Activated T-helper 17 cell treated with anti-CD3 and anti-CD28 coated beads, Interleukin-2, amount 50 U/mL, for 72 hours (primary cell): ENCODE measurements around the gene ALDOC. TPM values are rescaled to one million over a fixed set of nuclear protein-coding genes. Genes with fewer than 3 reads are reported as not detected.
A peak's percentile ranks its signal among the peaks of the same experiment; 100 is the strongest.
"Not testable (repeated sequence)": the region's sequence is repeated elsewhere in the genome, so short reads cannot be mapped to it uniquely, and the experiment has no call there.

ENCODE experiments used
- ATAC-seq: fragments of 150-1000 bp; cut with Tn5 transposase; replicated peaks from 2 replicates; pipeline ENCODE4 v1.10.0; 2021; ENCODE audit warnings: mild to moderate bottlenecking, moderate library complexity
- H3K27ac Mint-ChIP-seq: one replicate; pipeline ENCODE4 v1.8.0; 2022; ENCODE audit warnings: mixed read lengths
- H3K27me3 Mint-ChIP-seq: one replicate; pipeline ENCODE4 v1.8.0; 2022; ENCODE audit warnings: mixed read lengths
- H3K36me3 Mint-ChIP-seq: one replicate; pipeline ENCODE4 v1.8.0; 2022; ENCODE audit warnings: low read depth, mild to moderate bottlenecking, mixed read lengths
- H3K4me1 Mint-ChIP-seq: one replicate; pipeline ENCODE4 v1.8.0; 2022; ENCODE audit warnings: mixed read lengths
- H3K4me3 Mint-ChIP-seq: one replicate; pipeline ENCODE4 v1.8.0; 2022; ENCODE audit warnings: mild to moderate bottlenecking, mixed read lengths
- H3K9me3 Mint-ChIP-seq: one replicate; pipeline ENCODE4 v1.8.0; 2022; ENCODE audit warnings: mixed read lengths
- total RNA-seq, 2 donors: library from RNA; stranded (reverse); gene quantifications; one replicate each; pipeline ENCODE4 v1.2.3, GENCODE V29; 2022

The ALDOC gene
- total RNA-seq: 100 to 1,000 TPM in 1 of 2 donors, 10 to 100 TPM in 1; 55.0 to 335 TPM

DNA sequence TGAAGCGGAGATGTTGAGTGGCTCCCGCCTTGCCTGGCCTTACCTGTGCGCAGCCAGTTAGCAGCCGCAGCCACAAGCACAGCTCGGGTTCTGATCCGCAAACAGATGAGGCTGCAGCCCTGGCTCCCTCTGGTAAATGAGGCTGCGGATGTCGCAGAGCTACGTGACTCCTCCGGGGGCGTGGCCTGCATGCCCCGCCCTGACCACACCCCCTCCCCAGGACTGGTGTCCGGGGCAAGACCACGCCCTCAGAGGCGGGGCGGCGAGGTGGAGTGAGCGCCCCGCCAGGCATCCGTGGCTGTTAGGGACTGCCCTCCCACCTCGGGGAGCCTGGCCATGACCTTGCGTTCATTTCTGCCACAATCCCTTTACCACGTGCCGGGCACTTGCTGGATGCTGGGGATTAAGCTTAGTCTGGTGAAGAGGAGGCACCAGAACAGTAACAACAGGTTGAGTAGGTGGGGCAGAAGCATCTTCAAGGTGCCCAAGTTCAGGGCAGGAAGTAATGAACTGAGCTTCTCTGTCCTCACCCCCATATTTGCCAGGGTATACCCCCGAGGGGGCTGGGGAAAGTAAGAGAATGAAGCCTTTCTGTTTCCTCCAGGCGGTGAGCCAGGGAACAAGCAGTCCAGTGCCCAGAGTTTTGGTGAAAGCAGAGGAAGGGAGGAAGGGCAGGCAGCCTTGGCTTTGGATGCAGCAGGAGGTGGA, at the start of gene ALDOC:
Gene ALDOC, minus strand, starts transcription at position 138 of the 708 bp plus-strand sequence. CDS start 1,363 bp downstream, outside the sequence.
- H3K4me3 Mint-ChIP-seq: peak within 1 kb of the TSS; percentile 97
- no peaks in the 10 kb centered on the region for H3K27me3 Mint-ChIP-seq
- H3K36me3 Mint-ChIP-seq: peaks cover 87% of the 10 kb centered on the region
- H3K4me1 Mint-ChIP-seq: peaks cover 35% of the 10 kb centered on the region
- H3K9me3 Mint-ChIP-seq: no peaks in the 10 kb centered on the region
- ATAC-seq: peak; percentile 90
- H3K27ac Mint-ChIP-seq: peak within 1 kb of the TSS; percentile 93

DNA sequence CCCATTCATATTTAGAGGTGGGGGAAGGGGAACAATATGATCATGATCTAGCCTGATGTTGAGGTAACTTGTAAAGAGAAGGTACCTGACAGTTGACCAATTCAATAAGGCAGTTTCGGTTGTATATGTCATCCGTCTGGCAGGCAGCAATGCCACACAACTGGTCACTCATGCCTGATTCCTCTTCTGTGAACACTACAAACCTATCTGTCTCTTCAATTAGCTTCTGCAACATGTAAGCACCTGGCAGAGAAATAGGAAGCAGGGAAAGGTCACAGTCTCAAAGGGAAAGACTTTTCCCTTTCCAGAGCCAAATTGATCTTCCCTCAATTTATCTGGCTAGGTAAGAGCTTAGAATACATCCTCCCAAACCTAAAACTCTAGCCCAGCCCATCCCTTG, 47.5 kb upstream of the ALDOC start:
- no peak overlapping the region for H3K4me3 Mint-ChIP-seq
- peaks cover 97% of the 10 kb centered on the region for H3K36me3 Mint-ChIP-seq
- peaks cover 10% of the 10 kb centered on the region for H3K4me1 Mint-ChIP-seq
- ATAC-seq: no peak
- no peak overlapping the region for H3K27ac Mint-ChIP-seq
- no peaks in the 10 kb centered on the region for H3K9me3 Mint-ChIP-seq
- H3K27me3 Mint-ChIP-seq: no peaks in the 10 kb centered on the region

DNA sequence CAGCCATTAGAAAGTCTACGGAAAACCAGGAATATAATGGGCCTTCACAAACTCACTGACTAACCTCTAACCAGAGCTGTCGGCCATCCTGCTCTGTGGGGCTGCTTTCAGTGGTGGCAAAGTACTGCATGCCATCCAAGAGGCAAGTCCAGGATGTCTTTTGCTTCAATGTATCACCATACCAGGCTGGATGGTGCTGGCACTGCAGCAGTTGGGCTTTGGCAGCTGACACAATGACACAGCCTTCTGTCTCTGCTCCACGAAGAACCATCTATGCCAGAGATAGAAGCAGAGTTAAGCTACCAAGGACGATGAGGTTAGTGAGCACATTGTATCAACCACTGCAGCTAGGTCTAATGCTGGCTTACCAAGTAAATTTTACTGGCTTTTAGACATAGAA, 47.0 kb upstream of the ALDOC start:
- Mint-ChIP-seq H3K27ac (no peak overlapping the region), H3K4me1 (peaks cover 10% of the 10 kb centered on the region), H3K4me3 (no peak overlapping the region), H3K36me3 (peaks cover 100% of the 10 kb centered on the region), H3K27me3 (no peaks in the 10 kb centered on the region), H3K9me3 (no peaks in the 10 kb centered on the region)
- no peak for ATAC-seq

- H3K9me3 Mint-ChIP-seq: no peaks in the 10 kb centered on the region
- H3K27ac Mint-ChIP-seq: peak overlapping the region; percentile 10
- no peaks in the 10 kb centered on the region for H3K27me3 Mint-ChIP-seq
- ATAC-seq: no peak
- H3K4me1 Mint-ChIP-seq: peaks cover 10% of the 10 kb centered on the region
- H3K36me3 Mint-ChIP-seq: peaks cover 100% of the 10 kb centered on the region
- no peak overlapping the region for H3K4me3 Mint-ChIP-seq
Measured at GRCh38 chr17:28622186-28622585, 45.5 kb upstream of the ALDOC start.

DNA sequence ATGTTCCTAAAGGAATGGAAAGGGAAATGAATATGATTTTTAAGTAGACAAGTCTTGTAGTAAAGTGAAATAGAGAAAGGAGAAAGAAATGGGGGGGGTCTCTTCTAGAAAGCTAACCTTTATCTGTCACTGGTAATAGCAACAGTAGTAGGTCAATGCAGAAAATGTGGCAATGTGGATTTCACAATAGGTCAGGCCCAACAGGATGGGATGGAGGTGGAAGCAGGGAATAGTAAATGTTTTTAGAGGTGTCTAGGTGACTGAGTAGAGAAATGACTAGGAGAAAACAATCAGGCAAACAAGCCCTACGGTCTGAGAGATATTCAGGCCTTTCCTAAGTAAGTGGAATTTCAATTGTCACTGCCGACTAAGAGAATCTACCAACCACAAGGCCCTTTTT, 43.3 kb upstream of the ALDOC start:
- H3K36me3 Mint-ChIP-seq: peaks cover 100% of the 10 kb centered on the region
- no peaks in the 10 kb centered on the region for H3K4me1 Mint-ChIP-seq
- no peak overlapping the region for H3K4me3 Mint-ChIP-seq
- no peak for ATAC-seq
- H3K27me3 Mint-ChIP-seq: no peaks in the 10 kb centered on the region
- no peaks in the 10 kb centered on the region for H3K9me3 Mint-ChIP-seq
- H3K27ac Mint-ChIP-seq: no peak overlapping the region

GRCh38 chr17:28618464-28618863, 41.8 kb upstream of the ALDOC start:
- Mint-ChIP-seq H3K27me3 (no peaks in the 10 kb centered on the region), H3K4me3 (no peak overlapping the region), H3K4me1 (no peaks in the 10 kb centered on the region), H3K9me3 (no peaks in the 10 kb centered on the region), H3K36me3 (peaks cover 100% of the 10 kb centered on the region), H3K27ac (no peak overlapping the region)
- ATAC-seq: no peak

DNA sequence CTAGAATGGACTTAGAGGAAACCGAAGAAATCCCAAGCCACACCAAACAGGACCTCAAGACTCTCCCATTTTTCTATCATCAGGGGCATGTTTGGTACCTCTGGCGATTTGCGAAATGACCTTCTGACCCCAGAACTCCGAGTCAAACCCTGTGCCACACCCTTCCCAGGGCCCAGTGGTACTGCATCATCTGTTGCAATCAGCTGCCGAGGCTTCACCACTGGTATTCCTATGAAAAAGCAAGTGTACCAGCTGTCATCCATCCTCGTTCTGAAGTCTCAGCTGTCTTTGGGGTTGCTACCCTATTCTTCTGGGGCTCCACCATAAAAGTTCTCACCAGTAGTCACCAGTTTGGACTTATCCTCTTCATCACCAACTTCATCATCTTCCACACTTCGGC, 39.6 kb upstream of the ALDOC start:
- Mint-ChIP-seq H3K9me3 (no peaks in the 10 kb centered on the region), H3K27ac (peak overlapping the region; percentile 56), H3K4me1 (no peaks in the 10 kb centered on the region), H3K4me3 (no peak overlapping the region), H3K36me3 (peaks cover 98% of the 10 kb centered on the region), H3K27me3 (no peaks in the 10 kb centered on the region)
- ATAC-seq: no peak

DNA sequence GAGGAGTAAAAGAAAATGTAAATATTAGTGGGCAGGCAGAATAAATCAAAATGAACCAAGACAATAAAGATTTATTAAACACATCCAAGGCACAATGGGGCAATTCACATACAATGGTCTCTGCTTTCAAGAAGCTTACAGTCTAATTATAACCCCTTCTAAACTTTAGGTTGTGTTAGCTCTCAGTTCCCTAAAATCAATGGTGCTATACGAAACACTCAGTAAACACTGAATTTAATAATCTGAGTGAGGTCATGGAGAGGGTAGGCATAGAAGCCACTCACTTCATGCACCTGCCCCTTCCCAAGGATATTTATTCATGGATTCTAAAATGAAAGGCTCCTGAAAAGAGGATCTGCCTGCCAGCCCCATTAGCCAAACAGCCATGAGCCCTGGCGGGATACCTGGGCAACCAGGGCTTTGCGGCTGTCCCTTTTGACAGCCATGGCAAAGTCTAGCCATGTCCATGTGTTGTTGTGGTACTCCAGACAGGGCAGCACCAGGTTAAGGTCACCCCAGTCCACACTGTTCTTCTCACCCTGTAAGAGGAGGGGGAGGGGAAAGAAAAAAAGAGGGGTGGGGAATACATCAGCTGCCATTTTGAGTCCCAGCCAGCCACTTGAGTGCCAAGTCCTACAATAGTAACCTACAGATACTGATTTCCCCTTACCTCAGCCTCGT, 38.7 kb upstream of the ALDOC start:
- no peak for ATAC-seq
- Mint-ChIP-seq H3K27me3 (no peaks in the 10 kb centered on the region), H3K36me3 (peaks cover 98% of the 10 kb centered on the region), H3K4me1 (no peaks in the 10 kb centered on the region), H3K9me3 (no peaks in the 10 kb centered on the region), H3K27ac (no peak overlapping the region), H3K4me3 (no peak overlapping the region)

- H3K27ac Mint-ChIP-seq: peak within 1 kb of the TSS; percentile 43
- no peaks in the 10 kb centered on the region for H3K27me3 Mint-ChIP-seq
- no peaks in the 10 kb centered on the region for H3K4me1 Mint-ChIP-seq
- ATAC-seq: no peak
- no peaks in the 10 kb centered on the region for H3K9me3 Mint-ChIP-seq
- H3K4me3 Mint-ChIP-seq: no peak within 1 kb of the TSS
- peaks cover 98% of the 10 kb centered on the region for H3K36me3 Mint-ChIP-seq
Measured at GRCh38 chr17:28613931-28614381, 37.3 kb upstream of the ALDOC start, which contains the start of gene RSKR. RSKR (minus strand) TSS chr17:28614185; CDS start chr17:28614161, 24 bp downstream.

DNA sequence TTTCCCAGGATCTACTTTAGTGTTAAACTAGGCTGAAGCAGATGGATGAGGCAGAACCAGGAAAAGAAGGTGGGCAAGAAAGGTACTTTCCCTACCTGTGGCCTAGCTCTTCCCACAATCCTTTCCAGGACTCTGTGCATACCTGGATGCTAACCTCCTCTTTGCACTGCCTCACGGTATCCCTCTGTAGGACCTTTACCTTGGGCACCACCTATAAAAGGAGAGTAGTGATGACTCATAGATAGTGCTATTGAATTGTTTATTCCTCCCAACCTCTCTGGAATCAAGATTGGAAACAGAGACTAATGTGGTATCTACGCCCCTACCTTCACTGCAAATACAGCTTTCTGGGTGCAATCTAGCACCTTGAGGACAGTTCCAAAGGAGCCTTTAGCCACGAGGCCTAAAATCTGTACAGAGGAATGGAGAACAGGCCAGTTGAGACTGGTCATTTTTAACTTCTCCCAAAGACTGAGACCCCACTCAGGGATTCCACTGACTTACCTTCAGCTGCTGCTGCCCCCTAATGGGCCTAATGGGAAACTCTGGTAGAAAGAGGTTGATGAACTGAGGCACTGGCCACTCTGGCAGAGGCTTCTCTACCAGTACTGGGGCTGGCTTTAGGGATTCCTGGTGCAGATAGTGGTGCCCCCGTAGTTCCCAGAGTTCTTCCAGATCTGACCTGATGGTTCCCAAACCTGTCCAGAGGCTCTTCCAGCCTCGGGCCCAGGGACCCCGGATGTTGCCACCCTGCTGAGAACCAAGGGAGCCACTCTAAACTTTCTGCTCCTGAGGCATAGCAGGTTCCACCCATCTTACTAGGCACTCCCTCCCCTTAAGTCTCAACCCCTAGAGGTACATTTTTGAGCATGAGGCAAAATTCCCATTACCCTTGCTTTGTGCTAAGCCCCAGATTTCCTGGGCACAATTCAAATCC, 36.5 kb upstream of the ALDOC start:
- ATAC-seq: peak; percentile 43
- Mint-ChIP-seq H3K9me3 (no peaks in the 10 kb centered on the region), H3K27me3 (no peaks in the 10 kb centered on the region), H3K4me3 (no peak overlapping the region), H3K4me1 (no peaks in the 10 kb centered on the region), H3K27ac (no peak overlapping the region), H3K36me3 (peaks cover 97% of the 10 kb centered on the region)

DNA sequence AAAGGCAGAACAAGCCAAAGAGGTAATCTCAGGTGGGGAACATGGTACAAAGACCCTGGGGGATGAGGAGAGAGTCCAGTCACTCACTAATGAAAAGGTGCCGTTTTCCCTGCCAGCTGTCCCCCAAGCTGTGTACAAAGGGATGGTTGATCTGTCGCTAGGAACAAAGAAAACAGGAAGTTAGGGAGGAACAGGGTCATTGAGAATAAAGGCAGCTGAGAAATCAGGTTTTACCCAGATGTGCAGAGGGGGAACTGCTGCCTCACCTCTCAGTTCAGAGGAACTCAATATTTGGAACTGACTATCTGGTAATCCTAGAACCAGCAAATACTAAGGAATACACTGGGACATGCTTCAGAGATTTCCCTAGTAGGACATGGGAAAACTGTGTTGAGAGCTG, 35.8 kb upstream of the ALDOC start:
- Mint-ChIP-seq H3K4me1 (no peaks in the 10 kb centered on the region), H3K4me3 (no peak overlapping the region), H3K9me3 (no peaks in the 10 kb centered on the region), H3K36me3 (peaks cover 90% of the 10 kb centered on the region), H3K27ac (no peak overlapping the region), H3K27me3 (no peaks in the 10 kb centered on the region)
- ATAC-seq: no peak

- Mint-ChIP-seq H3K27me3 (no peaks in the 10 kb centered on the region), H3K27ac (peak overlapping the region; percentile 2), H3K4me3 (no peak overlapping the region), H3K4me1 (no peaks in the 10 kb centered on the region), H3K9me3 (no peaks in the 10 kb centered on the region), H3K36me3 (peaks cover 74% of the 10 kb centered on the region)
- ATAC-seq: no peak
Measured at GRCh38 chr17:28610376-28610775, 33.7 kb upstream of the ALDOC start.

DNA sequence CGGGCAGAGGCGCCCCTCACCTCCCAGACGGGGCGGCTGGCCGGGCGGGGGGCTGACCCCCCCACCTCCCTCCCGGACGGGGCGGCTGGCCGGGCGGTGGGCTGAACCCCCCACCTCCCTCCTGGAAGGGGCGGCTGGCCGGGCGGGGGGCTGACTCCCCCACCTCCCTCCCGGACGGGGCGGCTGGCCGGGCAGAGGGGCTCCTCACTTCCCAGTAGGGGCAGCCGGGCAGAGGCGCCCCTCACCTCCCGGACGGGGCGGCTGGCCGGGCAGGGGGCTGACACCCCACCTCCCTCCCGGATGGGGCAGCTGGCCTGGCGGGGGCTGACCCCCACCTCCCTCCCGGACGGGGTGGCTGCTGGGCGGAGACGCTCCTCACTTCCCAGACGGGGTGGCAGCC, 27.3 kb upstream of the ALDOC start:
- H3K36me3 Mint-ChIP-seq: peaks cover 29% of the 10 kb centered on the region
- H3K27ac Mint-ChIP-seq, H3K4me3 Mint-ChIP-seq, ATAC-seq, H3K9me3 Mint-ChIP-seq, H3K4me1 Mint-ChIP-seq, H3K27me3 Mint-ChIP-seq: not testable (repeated sequence)
